Brain microvascular endothelial cell (primary cell): Measurements from ENCODE around the gene ICA1.
A peak's percentile ranks its signal among the peaks of the same experiment; 100 is the strongest.

Experiments used
- DNase-seq: peaks from one replicate; pipeline ENCODE4 v3.0.0-alpha.2; 2020
- H3K27ac ChIP-seq: fragments of 250-450 bp; sonication (Bioruptor Pico); 2 replicates; pipeline ENCODE4 v1.5.1; 2020; ENCODE audit warnings: mild to moderate bottlenecking, moderate library complexity
- H3K27me3 ChIP-seq: fragments of 250-450 bp; sonication (Bioruptor Pico); replicated peaks from 2 replicates; pipeline ENCODE4 v1.5.1; 2020; ENCODE audit warnings: mild to moderate bottlenecking
- H3K36me3 ChIP-seq: fragments of 250-450 bp; sonication (Bioruptor Pico); replicated peaks from 2 replicates; pipeline ENCODE4 v1.5.1; 2020; ENCODE audit warnings: mild to moderate bottlenecking
- H3K4me3 ChIP-seq: 2 replicates; pipeline ENCODE4 v1.5.1; 2011; ENCODE audit warnings: low read depth, mild to moderate bottlenecking, control low read depth, low read length, moderate library complexity
- CTCF ChIP-seq: IDR thresholded peaks from 2 replicates; pipeline ENCODE4 v1.5.1; 2011; ENCODE audit warnings: low read depth, mild to moderate bottlenecking, moderate library complexity, low read length, control low read depth, inconsistent platforms; ENCODE audit errors: missing control alignments
- in situ Hi-C: cut with HindIII; loops from 2 replicates; pipeline ENCODE4 v1.10.0; 2017; ENCODE audit warnings: low sequenced_read_pairs, low pct_ligation_motif_present

Gene ICA1

DNA sequence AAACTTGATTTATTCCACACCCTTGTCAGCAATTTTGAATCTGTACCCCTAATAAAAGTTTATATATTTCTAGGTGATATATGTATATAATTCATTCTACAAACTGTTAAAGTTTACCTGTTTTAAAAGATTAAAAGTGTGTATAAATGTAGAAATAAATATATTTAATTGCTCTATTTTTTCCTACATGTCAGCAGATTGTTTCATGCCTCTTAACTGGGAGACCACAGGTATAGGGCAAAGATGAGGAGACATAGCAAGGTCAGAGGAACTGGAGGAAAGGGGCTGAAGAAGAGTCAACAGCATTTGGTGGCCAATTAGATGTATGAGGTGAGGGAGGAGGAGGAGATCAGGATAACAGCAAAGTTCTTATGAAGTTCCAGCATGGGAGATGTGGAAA, 183.5 kb downstream of the ICA1 start:
- no peak for TF ChIP-seq CTCF
- in situ Hi-C loops = no loop called here

GRCh38 chr7:8070451-8071180, 191.4 kb downstream of the ICA1 start:
- no peaks in the 10 kb centered on the region for H3K27me3 ChIP-seq
- in situ Hi-C loops = no loop called here

More for the DNA sequence above, 183.5 kb downstream of the ICA1 start:
- Histone ChIP-seq H3K27ac (no peak overlapping the region), H3K4me3 (no peak overlapping the region), H3K27me3 (no peaks in the 10 kb centered on the region), H3K36me3 (no peaks in the 10 kb centered on the region)
- no peak for DNase-seq

GRCh38 chr7:8068892-8069686, 192.9 kb downstream of the ICA1 start:
- H3K27me3 ChIP-seq = no peaks in the 10 kb centered on the region

More at GRCh38 chr7:8070451-8071180, 191.4 kb downstream of the ICA1 start:
- Histone ChIP-seq H3K4me3 (no peak overlapping the region), H3K36me3 (no peaks in the 10 kb centered on the region), H3K27ac (no peak overlapping the region)
- TF ChIP-seq CTCF = no peak
- DNase-seq = no peak

GRCh38 chr7:8065356-8065813, 196.6 kb downstream of the ICA1 start:
- Histone ChIP-seq H3K4me3 (no peak overlapping the region), H3K36me3 (no peaks in the 10 kb centered on the region), H3K27me3 (no peaks in the 10 kb centered on the region), H3K27ac (peak overlapping the region; percentile 96)
- TF ChIP-seq CTCF = no peak
- DNase-seq = peak; percentile 90
- in situ Hi-C loops = no loop called here

More at GRCh38 chr7:8068892-8069686, 192.9 kb downstream of the ICA1 start:
- no peak overlapping the region for H3K4me3 ChIP-seq
- in situ Hi-C loops = no loop called here
- no peak for DNase-seq
- H3K36me3 ChIP-seq = no peaks in the 10 kb centered on the region
- no peak for TF ChIP-seq CTCF
- H3K27ac ChIP-seq = no peak overlapping the region

GRCh38 chr7:8064828-8065227, 197.1 kb downstream of the ICA1 start:
- Histone ChIP-seq H3K36me3 (no peaks in the 10 kb centered on the region), H3K27ac (peak overlapping the region; percentile 96), H3K4me3 (no peak overlapping the region), H3K27me3 (no peaks in the 10 kb centered on the region)
- DNase-seq = peak; percentile 57
- in situ Hi-C loops = no loop called here
- TF ChIP-seq CTCF = no peak
